ENCODE results near the gene SIL1.
A peak's percentile ranks its signal among the peaks of the same experiment; 100 is the strongest.
"Not testable (repeated sequence)": the region's sequence is repeated elsewhere in the genome, so short reads cannot be mapped to it uniquely, and the experiment has no call there.

Gene SIL1

DNA sequence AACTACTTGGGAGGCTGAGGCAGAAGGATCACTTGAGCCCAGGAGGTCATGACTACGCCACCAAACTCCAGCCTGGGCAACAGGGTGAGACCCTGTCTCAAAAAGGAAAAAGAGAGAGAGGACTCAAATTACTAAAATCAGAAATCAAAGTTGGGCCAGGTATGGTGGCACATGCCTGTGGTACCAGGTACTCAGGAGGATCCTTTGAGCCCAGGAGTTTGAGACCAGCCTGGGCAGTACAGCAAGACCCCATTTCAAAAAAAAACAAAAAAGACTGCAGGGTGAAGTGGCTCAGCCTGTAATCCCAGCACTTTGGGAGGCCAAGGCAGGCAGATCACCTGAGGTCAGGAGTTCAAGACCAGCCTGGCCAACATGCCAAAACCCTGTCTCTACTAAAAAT is 23.8 kb downstream of the SIL1 start:
- H3K27ac ChIP-seq (ENCODE audit: low read depth, low read length); H3K27me3 ChIP-seq (ENCODE audit: insufficient read depth, low read length); H3K36me3 ChIP-seq (ENCODE audit: insufficient read depth, low read length); H3K4me3 ChIP-seq (ENCODE audit: low read length); H3K9ac ChIP-seq (ENCODE audit: low read depth, low read length): not testable (repeated sequence)
- Histone ChIP-seq H3K4me1 (ENCODE audit: insufficient read depth, low read length) (peaks cover 12% of the 10 kb centered on the region; the same call in 1 of the 2 replicates), H3K9me3 (ENCODE audit: insufficient read depth, low read depth, low read length) (peaks cover 10% of the 10 kb centered on the region)
- 98% methylated on average over 1 of the region's 1 CpG for WGBS

DNA sequence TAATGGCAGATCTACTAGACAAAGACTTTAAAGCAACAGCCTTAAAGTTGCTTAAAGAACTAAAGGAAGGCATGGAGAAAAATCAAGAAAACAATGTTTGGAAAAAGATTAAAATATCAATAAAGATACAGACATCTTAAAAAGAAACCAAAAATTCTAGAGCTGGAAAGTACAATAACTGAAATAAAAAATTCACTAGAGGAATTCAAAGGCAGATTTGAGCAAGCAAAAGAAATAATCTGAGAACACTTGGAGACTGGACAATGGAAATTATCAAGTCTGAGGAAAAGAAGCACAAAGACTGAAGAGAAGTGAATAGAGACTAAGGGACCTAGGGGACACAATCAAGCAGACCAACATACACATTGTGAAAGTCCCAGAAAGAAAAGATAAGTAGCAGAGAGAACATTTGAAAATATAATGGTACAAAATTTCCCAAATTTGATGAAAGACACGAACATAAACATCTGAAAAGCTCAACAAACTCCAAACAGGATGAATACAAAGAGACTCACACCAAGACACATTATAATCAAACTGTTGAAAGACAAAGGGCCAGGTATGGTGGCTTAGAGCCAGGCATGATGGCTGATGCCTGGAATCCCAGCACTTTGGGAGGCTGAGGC is 26.3 kb downstream of the SIL1 start:
- no peaks in the 10 kb centered on the region for H3K36me3 ChIP-seq (ENCODE audit: insufficient read depth, low read length)
- H3K4me3 ChIP-seq (ENCODE audit: low read length), result no peak overlapping the region
- peaks cover 10% of the 10 kb centered on the region for H3K9me3 ChIP-seq (ENCODE audit: insufficient read depth, low read depth, low read length)
- H3K27me3 ChIP-seq (ENCODE audit: insufficient read depth, low read length), result no peaks in the 10 kb centered on the region
- H3K27ac ChIP-seq (ENCODE audit: low read depth, low read length), result no peak overlapping the region
- H3K9ac ChIP-seq (ENCODE audit: low read depth, low read length), result no peak overlapping the region
- WGBS, result 88% methylated on average over 1 of the region's 1 CpG
- peaks cover 7% of the 10 kb centered on the region; the same call in 1 of the 2 replicates for H3K4me1 ChIP-seq (ENCODE audit: insufficient read depth, low read length)

- H3K27ac ChIP-seq (ENCODE audit: low read depth, low read length), result no peak overlapping the region; the same call in 1 of the 2 replicates
- 0 out of 2 replicates have a peak overlapping the region, but pooled peaks have one; percentile 44 for H3K9ac ChIP-seq (ENCODE audit: low read depth, low read length)
- H3K9me3 ChIP-seq (ENCODE audit: insufficient read depth, low read depth, low read length), result peaks cover 10% of the 10 kb centered on the region
- no peaks in the 10 kb centered on the region for H3K36me3 ChIP-seq (ENCODE audit: insufficient read depth, low read length)
- H3K27me3 ChIP-seq (ENCODE audit: insufficient read depth, low read length), result no peaks in the 10 kb centered on the region
- H3K4me3 ChIP-seq (ENCODE audit: low read length), result no peak overlapping the region
- H3K4me1 ChIP-seq (ENCODE audit: insufficient read depth, low read length), result peaks cover 7% of the 10 kb centered on the region; the same call in 1 of the 2 replicates
- 81% methylated on average over 4 of the region's 5 CpGs for WGBS
These were observed 30.0 kb downstream of the SIL1 start for GRCh38 chr5:139167952-139168720.

- H3K36me3 ChIP-seq (ENCODE audit: insufficient read depth, low read length), result no peaks in the 10 kb centered on the region
- H3K9ac ChIP-seq (ENCODE audit: low read depth, low read length), result no peak overlapping the region
- H3K4me1 ChIP-seq (ENCODE audit: insufficient read depth, low read length), result peaks cover 7% of the 10 kb centered on the region; the same call in 1 of the 2 replicates
- no peak overlapping the region for H3K27ac ChIP-seq (ENCODE audit: low read depth, low read length)
- H3K27me3 ChIP-seq (ENCODE audit: insufficient read depth, low read length), result no peaks in the 10 kb centered on the region
- peaks cover 7% of the 10 kb centered on the region for H3K9me3 ChIP-seq (ENCODE audit: insufficient read depth, low read depth, low read length)
- H3K4me3 ChIP-seq (ENCODE audit: low read length), result no peak overlapping the region
- no CpG with 5 or more reads among the region's 2 CpGs for WGBS
These were observed 30.6 kb downstream of the SIL1 start for GRCh38 chr5:139167533-139167932.

DNA sequence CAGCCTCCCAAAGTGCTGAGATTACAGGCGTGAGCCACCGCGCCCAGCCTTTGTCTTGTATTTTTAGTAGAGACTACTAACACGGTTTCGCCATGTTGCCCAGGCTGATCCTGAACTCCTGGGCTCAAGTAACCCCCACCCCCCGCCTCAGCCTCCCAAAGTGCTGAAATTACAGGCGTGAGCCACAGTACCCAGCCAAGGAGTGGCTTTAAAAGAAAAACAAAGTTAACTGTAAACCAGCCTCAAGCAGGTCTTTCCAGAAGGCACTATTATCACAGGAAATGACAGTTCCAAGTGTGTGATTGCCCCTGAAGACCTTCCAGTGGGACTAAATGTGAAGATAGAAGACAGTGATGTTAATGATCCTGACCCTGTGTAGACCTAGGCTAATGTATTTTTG is 31.1 kb downstream of the SIL1 start:
- Histone ChIP-seq H3K27ac (ENCODE audit: low read depth, low read length) (no peak overlapping the region), H3K9ac (ENCODE audit: low read depth, low read length) (no peak overlapping the region), H3K36me3 (ENCODE audit: insufficient read depth, low read length) (no peaks in the 10 kb centered on the region), H3K4me1 (ENCODE audit: insufficient read depth, low read length) (peaks cover 9% of the 10 kb centered on the region; the same call in 1 of the 2 replicates), H3K9me3 (ENCODE audit: insufficient read depth, low read depth, low read length) (peaks cover 5% of the 10 kb centered on the region), H3K4me3 (ENCODE audit: low read length) (no peak overlapping the region), H3K27me3 (ENCODE audit: insufficient read depth, low read length) (no peaks in the 10 kb centered on the region)
- WGBS, result 93% methylated on average over 7 of the region's 7 CpGs

GRCh38 chr5:139164897-139165296 is 33.3 kb downstream of the SIL1 start:
- H3K9me3 ChIP-seq (ENCODE audit: insufficient read depth, low read depth, low read length); H3K4me3 ChIP-seq (ENCODE audit: low read length); H3K27me3 ChIP-seq (ENCODE audit: insufficient read depth, low read length); H3K27ac ChIP-seq (ENCODE audit: low read depth, low read length); H3K36me3 ChIP-seq (ENCODE audit: insufficient read depth, low read length); H3K9ac ChIP-seq (ENCODE audit: low read depth, low read length): not testable (repeated sequence)
- H3K4me1 ChIP-seq (ENCODE audit: insufficient read depth, low read length), result peaks cover 11% of the 10 kb centered on the region; the same call in 1 of the 2 replicates
- 91% methylated on average over 3 of the region's 3 CpGs for WGBS

DNA sequence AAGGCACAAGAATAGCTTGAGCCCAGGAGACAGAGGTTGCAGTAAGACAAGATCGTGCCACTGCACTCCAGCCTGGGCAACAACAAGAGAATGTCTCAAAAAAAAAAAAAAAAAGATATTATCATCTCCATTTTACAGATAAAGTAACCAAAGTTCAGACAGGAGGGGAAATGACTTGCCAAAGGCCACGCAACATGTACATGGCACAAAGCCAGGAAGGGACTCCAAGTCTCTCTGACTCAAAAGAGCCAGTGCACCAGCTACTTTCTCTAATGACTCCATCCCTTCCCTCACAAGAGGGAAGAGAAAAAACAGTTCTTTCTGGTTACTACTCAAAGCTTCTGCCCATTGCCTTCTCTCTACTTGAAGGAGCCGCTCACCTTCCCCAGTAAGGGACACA is 34.1 kb downstream of the SIL1 start:
- Histone ChIP-seq H3K27me3 (ENCODE audit: insufficient read depth, low read length) (no peaks in the 10 kb centered on the region), H3K36me3 (ENCODE audit: insufficient read depth, low read length) (no peaks in the 10 kb centered on the region), H3K9ac (ENCODE audit: low read depth, low read length) (no peak overlapping the region), H3K4me1 (ENCODE audit: insufficient read depth, low read length) (peaks cover 17% of the 10 kb centered on the region), H3K27ac (ENCODE audit: low read depth, low read length) (no peak overlapping the region), H3K9me3 (ENCODE audit: insufficient read depth, low read depth, low read length) (no peaks in the 10 kb centered on the region), H3K4me3 (ENCODE audit: low read length) (no peak overlapping the region)
- WGBS, result 96% methylated on average over 2 of the region's 3 CpGs

GRCh38 chr5:139162448-139162847 is 35.7 kb downstream of the SIL1 start:
- H3K9me3 ChIP-seq (ENCODE audit: insufficient read depth, low read depth, low read length), result no peaks in the 10 kb centered on the region
- no peak overlapping the region for H3K4me3 ChIP-seq (ENCODE audit: low read length)
- no peak overlapping the region for H3K9ac ChIP-seq (ENCODE audit: low read depth, low read length)
- H3K27ac ChIP-seq (ENCODE audit: low read depth, low read length), result no peak overlapping the region
- H3K27me3 ChIP-seq (ENCODE audit: insufficient read depth, low read length), result no peaks in the 10 kb centered on the region
- WGBS, result 85% methylated on average over 3 of the region's 4 CpGs
- H3K36me3 ChIP-seq (ENCODE audit: insufficient read depth, low read length), result no peaks in the 10 kb centered on the region
- peaks cover 15% of the 10 kb centered on the region for H3K4me1 ChIP-seq (ENCODE audit: insufficient read depth, low read length)

GRCh38 chr5:139158791-139159190 is 39.4 kb downstream of the SIL1 start:
- no peak overlapping the region for H3K9ac ChIP-seq (ENCODE audit: low read depth, low read length)
- H3K36me3 ChIP-seq (ENCODE audit: insufficient read depth, low read length), result no peaks in the 10 kb centered on the region
- peaks cover 15% of the 10 kb centered on the region for H3K4me1 ChIP-seq (ENCODE audit: insufficient read depth, low read length)
- no peaks in the 10 kb centered on the region for H3K27me3 ChIP-seq (ENCODE audit: insufficient read depth, low read length)
- no peaks in the 10 kb centered on the region for H3K9me3 ChIP-seq (ENCODE audit: insufficient read depth, low read depth, low read length)
- 91% methylated on average over 1 of the region's 1 CpG for WGBS
- H3K27ac ChIP-seq (ENCODE audit: low read depth, low read length), result no peak overlapping the region
- H3K4me3 ChIP-seq (ENCODE audit: low read length), result no peak overlapping the region

DNA sequence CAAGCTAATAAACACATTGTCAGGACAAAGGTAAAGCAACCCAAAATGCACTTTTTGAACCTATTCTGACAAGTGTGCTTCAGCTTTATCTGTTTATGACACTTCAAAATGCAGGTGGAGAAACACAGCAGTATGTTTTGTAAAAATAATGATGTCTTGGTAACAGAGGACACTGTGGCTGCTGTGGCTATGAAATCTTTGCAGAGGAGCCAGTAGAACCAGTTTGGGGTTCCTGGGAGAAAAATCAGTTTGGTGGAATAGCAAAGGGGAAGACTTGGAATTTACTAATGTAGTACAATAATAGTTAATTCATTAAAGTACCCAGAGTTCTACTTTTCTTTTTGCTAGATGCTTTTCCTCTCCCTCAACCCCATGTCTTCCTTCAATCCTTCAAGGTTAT is 40.6 kb downstream of the SIL1 start:
- H3K27me3 ChIP-seq (ENCODE audit: insufficient read depth, low read length), result no peaks in the 10 kb centered on the region
- no peaks in the 10 kb centered on the region for H3K9me3 ChIP-seq (ENCODE audit: insufficient read depth, low read depth, low read length)
- peaks cover 15% of the 10 kb centered on the region for H3K4me1 ChIP-seq (ENCODE audit: insufficient read depth, low read length)
- H3K9ac ChIP-seq (ENCODE audit: low read depth, low read length), result no peak overlapping the region
- H3K4me3 ChIP-seq (ENCODE audit: low read length), result no peak overlapping the region
- H3K27ac ChIP-seq (ENCODE audit: low read depth, low read length), result no peak overlapping the region
- H3K36me3 ChIP-seq (ENCODE audit: insufficient read depth, low read length), result no peaks in the 10 kb centered on the region

DNA sequence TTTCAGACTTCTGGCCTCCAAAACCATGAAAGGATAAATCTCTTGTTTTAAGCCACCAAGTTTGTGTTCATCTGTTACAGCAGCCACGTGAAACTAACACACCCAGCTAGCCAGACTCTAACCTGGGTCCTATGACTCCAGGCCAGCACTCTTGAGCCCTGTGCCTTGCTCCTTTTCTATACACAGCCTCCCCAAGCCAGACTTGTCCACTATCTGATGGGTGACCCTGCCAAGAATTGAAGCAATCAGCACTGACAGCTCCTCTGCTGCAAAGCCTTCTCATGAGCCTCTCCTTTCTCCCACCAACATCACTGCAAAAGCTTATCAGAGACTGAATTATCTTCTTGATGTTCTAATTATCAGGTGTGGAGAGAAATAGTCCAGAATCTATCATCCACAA is 41.4 kb downstream of the SIL1 start:
- Histone ChIP-seq H3K27ac (ENCODE audit: low read depth, low read length) (no peak overlapping the region), H3K4me1 (ENCODE audit: insufficient read depth, low read length) (peaks cover 11% of the 10 kb centered on the region; the same call in 1 of the 2 replicates), H3K36me3 (ENCODE audit: insufficient read depth, low read length) (no peaks in the 10 kb centered on the region), H3K9ac (ENCODE audit: low read depth, low read length) (no peak overlapping the region), H3K27me3 (ENCODE audit: insufficient read depth, low read length) (no peaks in the 10 kb centered on the region), H3K9me3 (ENCODE audit: insufficient read depth, low read depth, low read length) (no peaks in the 10 kb centered on the region), H3K4me3 (ENCODE audit: low read length) (no peak overlapping the region)
- WGBS, result 93% methylated on average over 1 of the region's 1 CpG
